BJ (cell line): ENCODE results near the gene PRG3. TPM values are rescaled to one million over a fixed set of nuclear protein-coding genes. Genes with fewer than 3 reads are reported as not detected.

ENCODE experiments used
- CTCF ChIA-PET: fragments of 350-600 bp; formaldehyde crosslinking; extraction: SDS; loops from one replicate; lab custom pipeline; 2021; ENCODE audit warnings: antibody characterized with exemption, inconsistent platforms; lab: Yijun Ruan, JAX
- POLR2A ChIA-PET: fragments of 300-600 bp; sonication (Branson Sonifier 250); formaldehyde crosslinking; extraction: SDS; loops from one replicate; lab custom pipeline; 2021; ENCODE audit warnings: antibody characterized with exemption; lab: Charles Lee
- DNase-seq: peaks from one replicate; pipeline ENCODE4 v3.0.0-alpha.2; 2011; ENCODE audit warnings: low read depth
- H3K27me3 ChIP-seq: 2 replicates; pipeline ENCODE4 v1.6.0; 2011; ENCODE audit warnings: low read length; ENCODE audit not compliant: control insufficient read depth, insufficient read depth
- H3K36me3 ChIP-seq: 2 replicates; pipeline ENCODE4 v1.5.1; 2011; ENCODE audit warnings: low read length; ENCODE audit not compliant: control insufficient read depth, insufficient read depth
- H3K4me3 ChIP-seq: 2 replicates; pipeline ENCODE4 v1.5.1; 2011; ENCODE audit warnings: low read depth, mild to moderate bottlenecking, control low read depth, low read length
- polyA plus RNA-seq: library from polyadenylated mRNA; depleted of rRNA; stranded (reverse); fragments of >200 nt; gene quantifications from 2 replicates; pipeline ENCODE4 v1.2.3, GENCODE V29; 2011
- TF ChIP-seq, protein P1 (sequence below): IDR thresholded peaks from 2 replicates; pipeline ENCODE4 v1.5.1; 2011; ENCODE audit warnings: low read depth, mild to moderate bottlenecking, control low read depth, inconsistent platforms, low read length, moderate library complexity; ENCODE audit not compliant: insufficient read depth

PRG3 gene
- polyA plus RNA-seq, 1 experiment, result not detected

DNA sequence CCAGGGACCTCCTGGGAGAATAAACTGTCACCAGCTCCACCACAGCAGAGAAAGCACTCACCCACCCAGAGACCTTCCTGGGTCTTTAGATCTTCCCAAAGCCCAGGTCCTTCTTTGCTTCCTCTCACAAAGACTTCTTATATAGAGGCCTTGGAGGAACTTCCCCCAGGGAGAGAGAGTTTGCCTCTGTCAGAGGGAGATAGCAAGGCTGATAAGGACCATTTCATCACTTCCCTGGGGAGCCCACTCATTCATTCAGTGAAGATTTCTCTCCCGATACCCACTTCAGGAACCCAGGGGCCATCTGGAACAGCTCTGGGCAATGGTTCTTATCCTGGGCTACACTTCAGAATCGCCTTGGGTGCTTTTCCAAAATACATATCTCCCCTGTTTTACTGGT is 9.6 kb upstream of the PRG3 start, which contains the start of gene PRG2:
Gene PRG2 (minus strand): TSS at position 116 of the 400 bp plus-strand sequence. CDS start 706 bp downstream, outside the sequence.
- peaks cover 12% of the 10 kb centered on the region for H3K27me3 ChIP-seq
- no peak within 1 kb of the TSS for H3K4me3 ChIP-seq
- POLR2A ChIA-PET, result no interaction called here
- CTCF ChIA-PET, result no interaction called here
- H3K36me3 ChIP-seq, result no peaks in the 10 kb centered on the region
- DNase-seq, result no peak
- TF ChIP-seq, protein P1, sequence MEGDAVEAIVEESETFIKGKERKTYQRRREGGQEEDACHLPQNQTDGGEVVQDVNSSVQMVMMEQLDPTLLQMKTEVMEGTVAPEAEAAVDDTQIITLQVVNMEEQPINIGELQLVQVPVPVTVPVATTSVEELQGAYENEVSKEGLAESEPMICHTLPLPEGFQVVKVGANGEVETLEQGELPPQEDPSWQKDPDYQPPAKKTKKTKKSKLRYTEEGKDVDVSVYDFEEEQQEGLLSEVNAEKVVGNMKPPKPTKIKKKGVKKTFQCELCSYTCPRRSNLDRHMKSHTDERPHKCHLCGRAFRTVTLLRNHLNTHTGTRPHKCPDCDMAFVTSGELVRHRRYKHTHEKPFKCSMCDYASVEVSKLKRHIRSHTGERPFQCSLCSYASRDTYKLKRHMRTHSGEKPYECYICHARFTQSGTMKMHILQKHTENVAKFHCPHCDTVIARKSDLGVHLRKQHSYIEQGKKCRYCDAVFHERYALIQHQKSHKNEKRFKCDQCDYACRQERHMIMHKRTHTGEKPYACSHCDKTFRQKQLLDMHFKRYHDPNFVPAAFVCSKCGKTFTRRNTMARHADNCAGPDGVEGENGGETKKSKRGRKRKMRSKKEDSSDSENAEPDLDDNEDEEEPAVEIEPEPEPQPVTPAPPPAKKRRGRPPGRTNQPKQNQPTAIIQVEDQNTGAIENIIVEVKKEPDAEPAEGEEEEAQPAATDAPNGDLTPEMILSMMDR, result no peak

DNA sequence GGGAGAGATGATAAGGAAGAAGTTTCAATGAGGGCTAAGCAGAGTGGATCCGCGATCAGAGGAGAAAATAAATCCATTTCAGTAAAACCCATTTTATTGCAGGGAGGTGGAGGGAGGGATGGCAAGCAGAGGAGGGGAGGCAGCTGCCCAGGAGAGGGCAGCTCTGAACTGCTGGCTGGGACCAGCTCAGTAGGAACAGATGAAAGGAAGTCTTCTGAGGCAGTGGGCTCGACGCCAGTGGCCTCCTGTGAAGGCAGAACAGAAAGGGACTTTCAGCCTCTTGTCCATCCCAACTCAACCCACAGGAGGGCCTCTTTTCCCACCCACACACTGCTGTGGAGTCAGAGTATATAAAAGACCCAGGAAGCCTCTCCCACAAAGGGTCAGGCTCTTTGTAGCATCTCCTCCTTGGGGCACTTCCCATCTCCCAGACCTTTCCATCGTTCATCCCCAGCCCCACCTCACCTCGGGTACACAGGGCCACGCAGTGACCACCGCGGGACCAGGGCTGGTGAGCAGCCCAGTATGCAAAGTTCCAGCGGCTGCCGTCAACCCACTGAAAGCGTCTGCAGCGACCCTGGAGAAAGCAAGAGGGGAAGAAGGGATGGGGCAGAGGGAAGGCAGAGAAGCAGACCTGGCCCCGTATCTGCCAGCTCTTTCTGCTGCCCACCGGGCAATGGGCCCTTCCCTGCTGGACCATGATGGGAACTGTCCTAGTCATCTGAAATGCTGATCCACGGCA is 6.5 kb upstream of the PRG3 start:
- H3K4me3 ChIP-seq, result no peak overlapping the region
- H3K27me3 ChIP-seq, result peaks cover 13% of the 10 kb centered on the region
- DNase-seq, result no peak
- ChIA-PET CTCF (no interaction called here), POLR2A (no interaction called here)
- no peaks in the 10 kb centered on the region for H3K36me3 ChIP-seq
- TF ChIP-seq, protein P1, result no peak

GRCh38 chr11:57386178-57386940 is 5.4 kb upstream of the PRG3 start:
- TF ChIP-seq, protein P1, result no peak
- Histone ChIP-seq H3K27me3 (peaks cover 13% of the 10 kb centered on the region), H3K36me3 (no peaks in the 10 kb centered on the region), H3K4me3 (no peak overlapping the region)
- CTCF ChIA-PET, result no interaction called here
- DNase-seq, result no peak
- POLR2A ChIA-PET, result no interaction called here

GRCh38 chr11:57379732-57380131 is 1.2 kb downstream of the PRG3 start:
- DNase-seq, result no peak
- H3K4me3 ChIP-seq, result no peak overlapping the region
- TF ChIP-seq, protein P1, result no peak
- CTCF ChIA-PET, result interaction anchor here (0.9 to 1.3 kb wide), 3 partner anchors 9 to 131 kb away, joined by 3 to 5 read pairs (median 3); no protein-coding TSS in a partner anchor
- POLR2A ChIA-PET, result no interaction called here
- peaks cover 5% of the 10 kb centered on the region for H3K27me3 ChIP-seq
- H3K36me3 ChIP-seq, result no peaks in the 10 kb centered on the region

GRCh38 chr11:57378186-57378585 is 2.8 kb downstream of the PRG3 start:
- TF ChIP-seq, protein P1, result no peak
- ChIA-PET POLR2A (no interaction called here), CTCF (no interaction called here)
- H3K4me3 ChIP-seq, result no peak overlapping the region
- DNase-seq, result no peak
- H3K27me3 ChIP-seq, result peaks cover 4% of the 10 kb centered on the region
- H3K36me3 ChIP-seq, result no peaks in the 10 kb centered on the region
